ENCODE results near the gene KCNG2.

DNA sequence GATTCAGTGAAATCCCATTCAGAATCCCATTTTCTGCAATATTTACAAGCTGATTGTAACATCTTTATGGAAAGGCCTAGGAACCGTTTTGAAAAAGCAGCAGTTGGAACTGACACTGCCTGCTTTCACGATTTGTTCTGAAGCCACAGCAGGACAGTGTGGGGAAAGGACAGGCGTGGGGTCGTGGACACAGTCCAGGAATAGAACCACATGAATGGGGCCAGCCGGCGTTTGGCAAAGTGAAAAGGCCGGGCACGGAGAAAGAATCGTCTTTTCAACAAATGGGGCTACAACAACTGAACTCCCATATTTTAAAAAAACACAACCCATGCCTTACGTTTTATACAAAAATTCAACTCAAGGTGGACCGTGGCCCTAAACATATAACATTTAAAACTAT is 84.0 kb downstream of the KCNG2 start:
- TF ChIP-seq, protein P1, sequence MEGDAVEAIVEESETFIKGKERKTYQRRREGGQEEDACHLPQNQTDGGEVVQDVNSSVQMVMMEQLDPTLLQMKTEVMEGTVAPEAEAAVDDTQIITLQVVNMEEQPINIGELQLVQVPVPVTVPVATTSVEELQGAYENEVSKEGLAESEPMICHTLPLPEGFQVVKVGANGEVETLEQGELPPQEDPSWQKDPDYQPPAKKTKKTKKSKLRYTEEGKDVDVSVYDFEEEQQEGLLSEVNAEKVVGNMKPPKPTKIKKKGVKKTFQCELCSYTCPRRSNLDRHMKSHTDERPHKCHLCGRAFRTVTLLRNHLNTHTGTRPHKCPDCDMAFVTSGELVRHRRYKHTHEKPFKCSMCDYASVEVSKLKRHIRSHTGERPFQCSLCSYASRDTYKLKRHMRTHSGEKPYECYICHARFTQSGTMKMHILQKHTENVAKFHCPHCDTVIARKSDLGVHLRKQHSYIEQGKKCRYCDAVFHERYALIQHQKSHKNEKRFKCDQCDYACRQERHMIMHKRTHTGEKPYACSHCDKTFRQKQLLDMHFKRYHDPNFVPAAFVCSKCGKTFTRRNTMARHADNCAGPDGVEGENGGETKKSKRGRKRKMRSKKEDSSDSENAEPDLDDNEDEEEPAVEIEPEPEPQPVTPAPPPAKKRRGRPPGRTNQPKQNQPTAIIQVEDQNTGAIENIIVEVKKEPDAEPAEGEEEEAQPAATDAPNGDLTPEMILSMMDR (conservative IDR thresholded peaks at IDR 0.05) = no peak
- no peak for TF ChIP-seq EZH2 (IDR thresholded peaks at IDR 0.05; ENCODE audit: low read depth)
